Activated CD4-positive, alpha-beta memory T cell treated with anti-CD3 and anti-CD28 coated beads for 36 hours (primary cell): ENCODE data around the gene ADRA2C. TPM values are rescaled to one million over a fixed set of nuclear protein-coding genes. Genes with fewer than 3 reads are reported as not detected.

ENCODE experiments used
- CTCF ChIA-PET: fragments of 350-600 bp; sonication (Branson Sonifier 250); formaldehyde crosslinking; loops from one replicate; lab custom pipeline; 2021; ENCODE audit warnings: antibody characterized with exemption, inconsistent platforms; lab: Charles Lee
- POLR2A ChIA-PET: fragments of 350-600 bp; sonication (Branson Sonifier 250); formaldehyde crosslinking; loops from one replicate; lab custom pipeline; 2021; ENCODE audit warnings: antibody characterized with exemption; lab: Charles Lee
- DNase-seq: peaks from one replicate; pipeline ENCODE4 v3.0.0-alpha.2; 2020
- H3K27ac Mint-ChIP-seq: one replicate; pipeline ENCODE4 v1.8.0; 2021; ENCODE audit warnings: mixed read lengths
- H3K27me3 Mint-ChIP-seq: one replicate; pipeline ENCODE4 v1.8.0; 2021; ENCODE audit warnings: mixed read lengths
- H3K36me3 Mint-ChIP-seq: one replicate; pipeline ENCODE4 v1.8.0; 2021; ENCODE audit warnings: mixed read lengths
- H3K4me1 Mint-ChIP-seq: one replicate; pipeline ENCODE4 v1.8.0; 2021; ENCODE audit warnings: low read depth, mixed read lengths
- H3K4me3 Mint-ChIP-seq: one replicate; pipeline ENCODE4 v1.8.0; 2021; ENCODE audit warnings: mild to moderate bottlenecking, mixed read lengths
- H3K9me3 Mint-ChIP-seq: one replicate; pipeline ENCODE4 v1.8.0; 2021; ENCODE audit warnings: mixed read lengths
- intact Hi-C: fragments of 100-400 bp; cut with micrococcal nuclease; formaldehyde crosslinking; loops from one replicate; pipeline ENCODE4 v1.15.1; 2023
- total RNA-seq, 2 experiments: library from RNA; stranded (reverse); gene quantifications; one replicate each; pipeline ENCODE4 v1.2.3, GENCODE V29; 2021

Gene ADRA2C
- total RNA-seq, 2 experiments from 2014 or later: not detected

DNA sequence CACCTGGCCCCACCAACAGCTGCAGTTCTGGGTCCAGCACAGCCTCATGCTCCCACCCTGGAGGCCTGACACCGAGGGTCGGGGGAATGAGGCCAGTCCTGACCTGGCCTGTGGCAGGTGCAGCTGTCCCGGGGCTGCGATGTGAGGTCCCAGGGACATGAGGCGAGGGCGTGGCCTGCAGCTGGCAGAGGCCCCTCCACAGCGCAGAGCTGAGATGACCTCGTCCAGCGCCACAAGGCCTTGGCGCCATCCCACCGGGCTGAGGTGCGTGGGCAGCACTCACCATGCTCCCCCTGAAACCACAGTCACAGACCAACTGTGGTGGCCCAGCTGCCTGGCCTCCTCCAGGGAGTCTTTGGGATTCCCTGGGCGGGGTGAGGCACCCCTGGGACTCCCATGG is 26.6 kb upstream of the ADRA2C start:
- no peaks in the 10 kb centered on the region for H3K9me3 Mint-ChIP-seq
- H3K27ac Mint-ChIP-seq: no peak overlapping the region
- peaks cover 33% of the 10 kb centered on the region for H3K27me3 Mint-ChIP-seq
- H3K4me1 Mint-ChIP-seq: no peaks in the 10 kb centered on the region
- H3K36me3 Mint-ChIP-seq: no peaks in the 10 kb centered on the region
- intact Hi-C loops: no loop called here
- H3K4me3 Mint-ChIP-seq: no peak overlapping the region
- DNase-seq: no peak
- ChIA-PET POLR2A (no interaction called here), CTCF (no interaction called here)

DNA sequence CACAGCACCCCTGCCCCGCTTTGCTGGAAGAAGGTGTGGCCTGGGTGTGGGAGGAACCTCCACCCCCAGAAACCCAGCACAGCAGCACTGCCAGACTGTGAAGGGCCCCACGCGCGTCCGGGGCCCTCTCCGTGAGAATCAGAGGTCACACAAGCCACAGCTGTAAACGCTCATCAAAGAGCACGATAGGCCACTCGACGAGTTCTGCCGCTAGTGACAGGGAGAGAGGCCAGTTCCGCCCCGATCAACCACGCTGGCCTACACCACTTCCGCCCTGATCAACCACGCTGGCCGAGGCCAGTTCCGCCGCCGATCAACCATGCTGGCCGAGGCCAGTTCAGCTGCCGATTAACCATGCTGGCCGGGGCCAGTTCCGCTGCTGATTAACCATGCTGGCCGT is 25.9 kb upstream of the ADRA2C start:
- DNase-seq: no peak
- H3K36me3 Mint-ChIP-seq: no peaks in the 10 kb centered on the region
- intact Hi-C loops: no loop called here
- ChIA-PET POLR2A (no interaction called here), CTCF (no interaction called here)
- H3K9me3 Mint-ChIP-seq: no peaks in the 10 kb centered on the region
- no peaks in the 10 kb centered on the region for H3K4me1 Mint-ChIP-seq
- H3K4me3 Mint-ChIP-seq: no peak overlapping the region
- H3K27ac Mint-ChIP-seq: no peak overlapping the region
- peaks cover 37% of the 10 kb centered on the region for H3K27me3 Mint-ChIP-seq

DNA sequence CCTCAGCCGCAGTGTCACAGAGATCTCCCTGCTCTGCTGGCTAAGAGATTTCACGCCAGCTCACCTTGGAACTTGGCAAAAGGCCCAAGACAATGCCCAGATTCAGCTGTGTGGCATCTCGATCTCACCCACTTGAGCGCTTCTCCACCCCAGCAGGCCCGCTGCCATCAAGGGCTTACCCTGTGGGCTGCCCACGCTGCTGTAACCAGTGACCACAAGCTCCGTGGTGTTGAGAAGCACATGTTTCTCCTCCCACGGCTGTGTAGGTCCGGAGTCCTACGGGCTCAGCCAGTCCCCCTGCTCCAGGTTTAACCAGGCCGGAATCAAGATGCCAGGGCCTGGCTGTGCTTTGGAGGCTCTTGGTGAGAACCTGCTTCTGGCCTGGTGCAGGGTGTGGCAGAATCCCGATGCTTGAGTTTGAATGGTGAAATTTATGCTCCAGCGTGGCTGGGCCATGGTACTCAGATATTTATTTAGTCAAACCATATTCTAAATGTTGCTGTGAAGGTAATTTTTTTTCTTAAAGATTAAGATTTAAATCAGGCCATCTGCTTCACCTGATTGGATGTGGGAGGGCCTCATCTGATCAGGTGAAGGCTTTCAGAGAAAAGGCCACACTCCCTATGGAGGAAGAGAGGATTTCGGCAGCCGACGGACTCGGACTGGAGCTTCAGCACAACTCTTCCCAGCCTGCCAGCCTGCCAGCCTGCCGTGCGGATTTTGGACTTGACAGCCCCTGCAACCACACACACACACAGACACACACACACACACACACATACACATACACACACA is 24.8 kb upstream of the ADRA2C start:
- CTCF ChIA-PET: no interaction called here
- Mint-ChIP-seq H3K27ac (no peak overlapping the region), H3K4me1 (no peaks in the 10 kb centered on the region), H3K9me3 (peaks cover 6% of the 10 kb centered on the region), H3K27me3 (peaks cover 43% of the 10 kb centered on the region), H3K4me3 (no peak overlapping the region), H3K36me3 (peaks cover 1% of the 10 kb centered on the region)
- POLR2A ChIA-PET: no interaction called here
- intact Hi-C loops: no loop called here
- no peak for DNase-seq

DNA sequence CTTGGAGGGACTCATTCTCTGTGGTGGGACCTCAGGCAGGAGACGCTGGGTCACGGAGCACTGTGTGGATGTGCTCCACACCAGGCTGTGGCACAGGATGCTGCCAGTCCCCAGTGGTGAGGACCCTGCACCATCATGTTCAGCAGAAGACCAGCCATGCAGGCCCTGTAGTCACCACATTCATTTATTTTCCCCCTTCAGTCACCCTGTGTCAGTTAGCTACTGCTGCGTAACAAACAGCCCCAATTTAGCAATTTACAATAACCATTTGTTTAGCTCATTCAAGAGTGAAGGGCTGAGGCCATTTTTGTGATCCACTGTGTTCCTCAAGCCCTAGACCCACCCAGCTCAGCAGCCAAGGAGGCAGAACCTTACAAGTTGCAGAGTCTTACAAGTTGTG is 23.6 kb upstream of the ADRA2C start:
- DNase-seq: no peak
- peaks cover 46% of the 10 kb centered on the region for H3K27me3 Mint-ChIP-seq
- peaks cover 6% of the 10 kb centered on the region for H3K9me3 Mint-ChIP-seq
- H3K4me1 Mint-ChIP-seq: no peaks in the 10 kb centered on the region
- intact Hi-C loops: no loop called here
- ChIA-PET CTCF (no interaction called here), POLR2A (no interaction called here)
- H3K36me3 Mint-ChIP-seq: peaks cover 1% of the 10 kb centered on the region
- no peak overlapping the region for H3K27ac Mint-ChIP-seq
- no peak overlapping the region for H3K4me3 Mint-ChIP-seq

DNA sequence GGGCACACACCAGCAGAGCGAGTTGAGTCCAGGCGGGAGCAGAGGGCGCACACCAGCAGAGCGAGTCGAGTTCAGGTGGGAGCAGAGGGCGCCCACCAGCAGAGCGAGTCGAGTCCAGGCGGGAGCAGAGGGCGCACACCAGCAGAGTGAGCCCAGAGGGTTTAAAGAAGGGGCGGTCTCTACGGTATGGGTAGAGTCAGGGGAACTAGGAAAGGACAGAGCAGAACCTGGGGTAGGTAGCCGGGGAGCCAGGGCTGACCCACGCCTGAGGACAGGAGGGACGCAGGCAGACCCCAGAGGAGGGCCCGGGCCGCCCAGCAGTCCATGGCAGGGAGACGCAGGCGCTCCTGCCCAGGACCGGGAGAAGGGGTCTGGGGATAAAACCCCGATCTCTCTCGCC is 22.0 kb upstream of the ADRA2C start:
- H3K27ac Mint-ChIP-seq: no peak overlapping the region
- no peak overlapping the region for H3K4me3 Mint-ChIP-seq
- H3K9me3 Mint-ChIP-seq: peaks cover 6% of the 10 kb centered on the region
- H3K36me3 Mint-ChIP-seq: peaks cover 1% of the 10 kb centered on the region
- intact Hi-C loops: no loop called here
- no peak for DNase-seq
- CTCF ChIA-PET: no interaction called here
- H3K4me1 Mint-ChIP-seq: no peaks in the 10 kb centered on the region
- peaks cover 56% of the 10 kb centered on the region for H3K27me3 Mint-ChIP-seq
- POLR2A ChIA-PET: no interaction called here

DNA sequence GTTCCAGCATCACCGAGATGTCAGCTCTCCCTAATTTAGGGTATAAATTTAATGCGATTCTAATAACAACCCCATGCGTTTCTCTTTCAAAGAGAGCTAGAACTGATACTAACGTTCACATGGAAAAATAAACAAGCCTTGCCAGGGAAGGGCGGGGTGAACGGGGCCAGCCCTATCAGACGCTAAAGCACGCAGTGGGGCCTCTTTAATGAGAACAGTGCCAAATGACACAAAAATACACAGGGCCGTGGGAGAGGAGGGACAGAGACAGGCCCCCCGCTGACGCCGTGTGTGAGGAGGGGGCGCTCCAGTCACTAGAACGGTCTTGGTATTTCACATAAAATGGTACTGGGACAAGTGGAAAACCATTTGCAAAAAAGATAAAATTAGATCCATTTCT is 21.3 kb upstream of the ADRA2C start:
- intact Hi-C loops: no loop called here
- no peak for DNase-seq
- CTCF ChIA-PET: no interaction called here
- H3K27ac Mint-ChIP-seq: no peak overlapping the region
- peaks cover 1% of the 10 kb centered on the region for H3K36me3 Mint-ChIP-seq
- POLR2A ChIA-PET: interaction anchor here (0.6 kb wide), 1 partner anchor 87 kb away, joined by 3 read pairs; no protein-coding TSS in a partner anchor
- H3K27me3 Mint-ChIP-seq: peaks cover 59% of the 10 kb centered on the region
- H3K4me3 Mint-ChIP-seq: no peak overlapping the region
- no peaks in the 10 kb centered on the region for H3K4me1 Mint-ChIP-seq
- peaks cover 6% of the 10 kb centered on the region for H3K9me3 Mint-ChIP-seq

DNA sequence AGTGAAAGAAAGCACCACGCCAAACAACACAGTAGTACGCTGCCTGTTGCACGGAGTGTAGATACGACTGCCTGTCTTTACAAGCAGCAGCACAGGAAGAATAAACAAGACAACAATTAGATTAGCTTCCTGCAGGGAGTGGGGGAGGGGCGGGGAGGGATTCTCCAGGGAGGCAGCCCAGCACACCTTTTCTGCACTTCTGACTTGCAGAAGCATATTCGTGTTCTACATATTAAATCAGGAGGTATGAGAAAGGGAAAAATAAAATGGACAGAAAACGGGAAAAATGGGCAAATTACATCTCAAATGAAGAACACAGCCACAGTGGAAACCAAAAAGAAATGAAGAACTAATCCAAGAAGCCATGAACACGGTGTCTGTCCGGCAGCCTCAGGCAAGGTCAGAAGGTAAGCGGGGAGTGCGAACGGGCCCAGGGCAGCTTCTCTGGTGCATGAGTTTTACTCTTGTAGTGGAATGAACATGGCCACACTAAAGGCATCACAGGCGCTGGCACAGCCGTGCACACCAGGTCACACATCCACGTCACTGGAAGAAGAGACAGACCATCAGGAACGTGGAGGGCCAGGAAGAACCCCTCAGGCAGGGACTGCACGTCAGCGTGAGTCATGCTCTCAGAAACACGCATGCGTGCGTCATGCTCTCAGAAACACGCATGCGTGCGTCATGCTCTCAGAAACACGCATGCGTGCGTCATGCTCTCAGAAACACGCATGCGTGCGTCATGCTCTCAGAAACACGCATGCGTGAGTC is 20.1 kb upstream of the ADRA2C start:
- POLR2A ChIA-PET: no interaction called here
- H3K36me3 Mint-ChIP-seq: peaks cover 1% of the 10 kb centered on the region
- H3K27ac Mint-ChIP-seq: no peak overlapping the region
- no peak for DNase-seq
- intact Hi-C loops: no loop called here
- CTCF ChIA-PET: no interaction called here
- H3K9me3 Mint-ChIP-seq: peaks cover 6% of the 10 kb centered on the region
- peaks cover 56% of the 10 kb centered on the region for H3K27me3 Mint-ChIP-seq
- H3K4me3 Mint-ChIP-seq: no peak overlapping the region
- H3K4me1 Mint-ChIP-seq: no peaks in the 10 kb centered on the region

DNA sequence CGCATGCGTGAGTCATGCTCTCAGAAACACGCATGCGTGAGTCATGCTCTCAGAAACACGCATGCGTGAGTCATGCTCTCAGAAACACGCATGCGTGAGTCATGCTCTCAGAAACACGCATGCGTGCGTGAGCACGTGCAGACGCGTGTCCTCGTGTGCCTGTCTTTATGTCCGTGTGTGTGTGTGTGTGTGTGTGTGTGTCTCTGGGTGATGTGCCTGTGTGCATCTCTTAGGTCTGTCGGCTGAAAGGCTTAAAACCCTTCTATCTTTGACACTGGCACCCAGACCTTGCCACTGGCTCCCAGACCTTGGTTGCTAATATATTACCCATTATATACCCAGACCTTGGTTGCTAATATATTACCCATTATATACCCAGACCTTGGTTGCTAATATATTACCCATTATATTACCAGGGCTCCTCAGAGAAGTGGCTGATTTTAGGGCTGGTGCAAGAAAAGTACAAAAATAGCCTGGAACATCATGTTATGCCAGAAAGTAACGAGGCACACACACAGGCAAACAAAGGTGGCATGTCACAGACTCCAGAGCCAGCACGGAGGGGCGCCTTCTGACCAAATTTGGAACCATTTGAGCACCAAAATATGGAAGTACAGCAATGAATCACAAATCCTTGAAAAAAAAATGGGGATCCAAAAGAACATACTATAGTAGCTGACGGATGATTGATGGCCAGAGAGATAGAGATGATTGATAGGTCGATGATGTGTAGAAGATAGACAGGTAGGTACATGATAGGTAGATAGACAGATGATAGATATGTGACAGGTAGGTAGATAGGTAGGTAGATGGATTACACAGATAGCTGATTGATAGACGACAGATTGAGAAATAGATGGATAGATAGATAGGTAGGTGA is 19.2 kb upstream of the ADRA2C start:
- H3K36me3 Mint-ChIP-seq: peaks cover 1% of the 10 kb centered on the region
- peaks cover 6% of the 10 kb centered on the region for H3K9me3 Mint-ChIP-seq
- ChIA-PET CTCF (interaction anchor here (0.6 to 2.0 kb wide), 3 partner anchors 19 to 416 kb away, joined by 3 to 14 read pairs (median 3); no protein-coding TSS in a partner anchor), POLR2A (no interaction called here)
- no peak for DNase-seq
- H3K27me3 Mint-ChIP-seq: peaks cover 57% of the 10 kb centered on the region
- intact Hi-C loops: no loop called here
- no peak overlapping the region for H3K27ac Mint-ChIP-seq
- H3K4me3 Mint-ChIP-seq: no peak overlapping the region
- no peaks in the 10 kb centered on the region for H3K4me1 Mint-ChIP-seq

DNA sequence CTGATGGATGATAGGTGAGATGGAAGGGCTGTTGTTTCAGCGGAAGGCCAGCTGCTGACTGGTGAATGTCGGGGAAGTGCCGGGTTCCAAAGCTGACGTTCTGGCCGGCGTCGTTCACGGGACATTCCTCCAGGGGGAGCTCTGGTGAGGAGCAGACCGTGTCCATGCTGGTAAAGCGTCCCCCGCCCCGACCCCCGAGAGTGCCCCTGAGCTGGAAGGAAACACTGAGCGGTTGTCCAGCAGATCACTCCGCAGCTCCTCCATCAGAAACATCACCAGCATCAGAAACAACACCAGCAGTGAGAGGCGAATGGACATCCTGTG is 18.6 kb upstream of the ADRA2C start:
- intact Hi-C loops: no loop called here
- peak; percentile 16 for DNase-seq
- Mint-ChIP-seq H3K27ac (no peak overlapping the region), H3K4me1 (no peaks in the 10 kb centered on the region), H3K4me3 (no peak overlapping the region), H3K36me3 (peaks cover 1% of the 10 kb centered on the region), H3K9me3 (peaks cover 6% of the 10 kb centered on the region), H3K27me3 (peaks cover 51% of the 10 kb centered on the region)
- CTCF ChIA-PET: interaction anchor here (0.6 to 2.0 kb wide), 2 partner anchors 133 to 416 kb away, joined by 3 to 14 read pairs; no protein-coding TSS in a partner anchor
- POLR2A ChIA-PET: no interaction called here

DNA sequence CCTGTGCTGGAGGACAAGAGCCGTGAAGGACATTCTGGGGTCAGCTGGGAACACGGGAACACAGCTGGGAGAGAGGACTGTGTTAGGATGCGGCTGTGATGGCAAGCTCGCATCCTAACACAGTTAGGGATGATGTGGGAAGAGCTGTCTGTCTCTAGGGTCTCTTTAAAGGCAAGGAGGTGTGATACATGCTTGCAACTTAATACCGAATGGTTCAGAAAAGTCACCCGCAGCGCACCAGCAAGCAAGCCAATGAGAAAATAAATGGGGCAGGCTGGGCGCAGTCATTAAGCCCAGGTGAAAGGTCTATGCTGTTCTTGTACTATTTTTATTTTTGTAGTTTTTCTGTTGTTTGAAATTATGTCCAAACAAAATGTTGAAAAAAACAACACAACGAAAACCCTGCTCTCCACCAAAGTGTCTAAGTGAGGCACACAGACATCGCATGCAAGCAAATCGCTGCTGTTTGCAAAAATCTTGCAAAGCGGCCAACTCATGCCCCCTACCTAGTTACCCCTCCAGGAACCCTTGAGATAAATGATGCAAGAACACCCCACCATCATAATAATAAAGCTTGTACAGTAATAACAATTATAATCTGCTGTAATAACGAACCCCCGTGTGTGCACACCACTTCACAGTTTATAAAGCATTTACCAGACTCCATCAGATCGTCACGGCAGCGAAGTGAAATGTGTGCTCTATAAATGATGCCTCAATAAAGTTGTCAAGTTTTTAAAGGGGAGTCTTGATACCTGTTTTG is 17.9 kb upstream of the ADRA2C start:
- ChIA-PET POLR2A (no interaction called here), CTCF (interaction anchor here (2.0 kb wide), 1 partner anchor 132 kb away, joined by 14 read pairs; no protein-coding TSS in a partner anchor)
- Mint-ChIP-seq H3K27ac (no peak overlapping the region), H3K4me3 (no peak overlapping the region), H3K4me1 (no peaks in the 10 kb centered on the region), H3K9me3 (peaks cover 6% of the 10 kb centered on the region), H3K27me3 (peaks cover 45% of the 10 kb centered on the region), H3K36me3 (peaks cover 1% of the 10 kb centered on the region)
- no peak for DNase-seq
- intact Hi-C loops: no loop called here

DNA sequence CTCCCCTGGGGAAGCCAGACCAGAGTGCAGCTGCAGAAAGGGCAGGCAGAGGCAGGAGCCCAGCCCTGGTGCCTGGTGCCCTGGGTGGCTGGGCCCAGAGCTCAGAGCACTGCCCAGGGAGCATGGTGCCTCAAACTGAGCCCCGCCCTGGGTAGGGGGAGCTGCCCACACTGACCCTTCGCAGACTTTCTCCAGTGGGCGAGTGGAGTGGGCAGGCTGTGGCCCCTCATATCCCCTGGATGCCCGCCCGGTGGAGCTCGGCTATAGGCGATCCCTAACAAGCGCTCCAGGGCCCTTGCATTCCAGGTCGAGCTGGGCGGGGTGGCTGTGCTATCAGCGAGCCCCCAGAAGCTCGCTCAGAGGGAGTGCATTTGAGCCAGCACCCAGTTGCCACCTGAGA is 17.1 kb upstream of the ADRA2C start:
- Mint-ChIP-seq H3K36me3 (peaks cover 1% of the 10 kb centered on the region), H3K9me3 (peaks cover 6% of the 10 kb centered on the region), H3K27me3 (peaks cover 38% of the 10 kb centered on the region), H3K27ac (no peak overlapping the region), H3K4me3 (no peak overlapping the region), H3K4me1 (no peaks in the 10 kb centered on the region)
- POLR2A ChIA-PET: no interaction called here
- DNase-seq: no peak
- CTCF ChIA-PET: interaction anchor here (2.0 kb wide), 1 partner anchor 132 kb away, joined by 14 read pairs; no protein-coding TSS in a partner anchor
- intact Hi-C loops: no loop called here
